K562 (cell line): ENCODE measurements around the gene DDX51. TPM values are rescaled to one million over a fixed set of nuclear protein-coding genes. Genes with fewer than 3 reads are reported as not detected.

ENCODE experiments used
- ATAC-seq: fragments of 200-7000 bp; cut with Tn5 transposase; 3 replicates; pipeline ENCODE4 v1.9.1; 2020; ENCODE audit warnings: moderate library complexity
- BruUV-seq: library from RNA; stranded (reverse); fragments of 400-500 nt; replicated peaks from 2 replicates; lab custom pipeline; 2021; lab: Mats Ljungman, UMichigan
- CTCF ChIA-PET: fragments of 300-600 bp; formaldehyde crosslinking; extraction: SDS; loops from one replicate; lab custom pipeline; 2021; ENCODE audit warnings: low intra/inter-chr PET ratio; lab: Yijun Ruan, JAX
- POLR2A ChIA-PET: fragments of 300-600, 350-650 bp; sonication (Branson Sonifier 250); formaldehyde crosslinking; extraction: SDS; loops from one replicate; lab custom pipeline; 2021; ENCODE audit warnings: antibody characterized with exemption, inconsistent platforms; lab: Yijun Ruan, JAX
- DNase-seq, 4 experiments: peaks; one replicate each; pipeline versions ENCODE4 v3.0.0 to v3.0.0-alpha.2; 2011 to 2018; ENCODE audit warnings: low spot score in 3 of 4, mixed read lengths in 3 of 4; ENCODE audit errors: extremely low read depth in 1 of 4
- FAIRE-seq: peaks from 2 replicates; lab custom pipeline; 2011; peaks lifted over from hg19 to GRCh38; lab: Jason Lieb, UNC
- H2AFZ ChIP-seq: 2 replicates; pipeline ENCODE4 v1.6.0; 2011; ENCODE audit warnings: low read depth, low read length, control low read depth, inconsistent platforms
- H3K27ac ChIP-seq: fragments of 200-600 bp; 3 replicates; pipeline ENCODE4 v1.8.0; 2011; ENCODE audit warnings: low read depth, mild to moderate bottlenecking, control low read depth, inconsistent platforms, low read length, moderate library complexity, mixed read lengths; ENCODE audit errors: extremely low read depth
- H3K27me3 ChIP-seq, 2 experiments: fragments of 300-600 bp in 1 of 2; 2 replicates in 1 of 2; 3 replicates in 1 of 2; pipeline versions ENCODE4 v1.6.0 to v1.8.0; 2011; ENCODE audit warnings: inconsistent platforms in 2 of 2, low read length in 2 of 2, mild to moderate bottlenecking in 1 of 2, mixed read lengths in 1 of 2, moderate library complexity in 1 of 2; ENCODE audit not compliant: control insufficient read depth in 2 of 2, insufficient read depth in 2 of 2
- H3K36me3 ChIP-seq: fragments of 300-600 bp; 3 replicates; pipeline ENCODE4 v1.8.0; 2011; ENCODE audit warnings: mild to moderate bottlenecking, low read length, inconsistent platforms; ENCODE audit not compliant: control insufficient read depth, insufficient read depth
- H3K4me1 ChIP-seq, 2 experiments: fragments of 200-600 bp in 1 of 2; replicated peaks in 1 of 2; 2 replicates in 1 of 2; 3 replicates in 1 of 2; pipeline versions ENCODE4 v1.5.1 to v1.8.0; 2011; ENCODE audit warnings: inconsistent platforms in 2 of 2, low read length in 2 of 2, mild to moderate bottlenecking in 1 of 2, mixed read lengths in 1 of 2, moderate library complexity in 1 of 2; ENCODE audit not compliant: control insufficient read depth in 2 of 2, insufficient read depth in 2 of 2
- H3K4me2 ChIP-seq: 2 replicates; pipeline ENCODE4 v1.6.1; 2011; ENCODE audit warnings: low read length, control low read depth, inconsistent platforms, mixed read lengths; ENCODE audit not compliant: insufficient read depth
- H3K4me3 ChIP-seq: fragments of 200-600 bp; sonication (generic), shearing (Covaris generic); 2 replicates; pipeline ENCODE4 v1.5.1; 2016; ENCODE audit warnings: control low read depth, inconsistent platforms
- H3K79me2 ChIP-seq: fragments of 200-600 bp; 3 replicates; pipeline ENCODE4 v1.8.0; 2011; ENCODE audit warnings: low read length, inconsistent platforms; ENCODE audit not compliant: control insufficient read depth, insufficient read depth
- H3K9ac ChIP-seq, 2 experiments: 2 replicates each; pipeline versions ENCODE4 v1.6.0 to v1.6.1; 2011; ENCODE audit warnings: low read depth in 2 of 2, low read length in 2 of 2, control low read depth in 1 of 2, inconsistent platforms in 1 of 2, mild to moderate bottlenecking in 1 of 2, mixed read lengths in 1 of 2; ENCODE audit not compliant: insufficient read depth in 1 of 2
- H3K9me1 ChIP-seq: one replicate; pipeline ENCODE4 v1.6.0; 2011; ENCODE audit warnings: inconsistent platforms, mild to moderate bottlenecking, low read length, moderate library complexity; ENCODE audit not compliant: control insufficient read depth, insufficient read depth
- H3K9me3 ChIP-seq: replicated peaks from 2 replicates; pipeline ENCODE4 v1.5.1; 2011; ENCODE audit warnings: low read depth, low read length, inconsistent platforms; ENCODE audit not compliant: control insufficient read depth, insufficient read depth
- H4K20me1 ChIP-seq: replicated peaks from 2 replicates; pipeline ENCODE4 v1.6.1; 2011; ENCODE audit warnings: low read length, inconsistent platforms, mixed read lengths; ENCODE audit not compliant: control insufficient read depth, insufficient read depth
- CREB1 ChIP-seq, 2 experiments: sonication (generic) in 1 of 2; formaldehyde crosslinking in 1 of 2; IDR thresholded peaks; 2 replicates each; pipeline versions ENCODE4 v1.6.1 to v1.8.0; 2012 to 2022; ENCODE audit warnings: inconsistent platforms in 1 of 2, mild to moderate bottlenecking in 1 of 2, missing genetic modification reagents in 1 of 2, moderate library complexity in 1 of 2
- FUS ChIP-seq: fragments of 200-400 bp; formaldehyde crosslinking; optimal IDR thresholded peaks from 2 replicates; pipeline ENCODE3; 2017; ENCODE audit warnings: low read depth, low read length
- GABPB1 ChIP-seq: sonication (generic); formaldehyde crosslinking; IDR thresholded peaks from 2 replicates; pipeline ENCODE4 v1.8.0; 2022; ENCODE audit warnings: mild to moderate bottlenecking, missing genetic modification reagents
- HNRNPK ChIP-seq: fragments of 200-400 bp; formaldehyde crosslinking; IDR thresholded peaks from one replicate; pipeline ENCODE4 v1.6.1; 2018; ENCODE audit warnings: mild to moderate bottlenecking, low read depth, low read length; ENCODE audit not compliant: poor library complexity, severe bottlenecking
- MEIS2 ChIP-seq: fragments of 450-650 bp; IDR thresholded peaks from 2 replicates; pipeline ENCODE4 v1.6.1; 2014; ENCODE audit warnings: mild to moderate bottlenecking; ENCODE audit not compliant: partially characterized antibody
- NEUROD1 ChIP-seq: fragments of 150-350 bp; IDR thresholded peaks from 2 replicates; pipeline ENCODE4 v1.6.1; 2014; ENCODE audit warnings: borderline replicate concordance, low read length, low read depth; ENCODE audit not compliant: partially characterized antibody
- NR3C1 ChIP-seq: sonication (generic); formaldehyde crosslinking; IDR thresholded peaks from 2 replicates; pipeline ENCODE4 v1.8.1; 2022; ENCODE audit warnings: missing genetic modification reagents
- PURB ChIP-seq: sonication (generic); formaldehyde crosslinking; IDR thresholded peaks from 2 replicates; pipeline ENCODE4 v1.9.0; 2021; ENCODE audit warnings: low read depth, mild to moderate bottlenecking, missing genetic modification reagents
- SRSF1 ChIP-seq: fragments of 200-400 bp; formaldehyde crosslinking; IDR thresholded peaks from 2 replicates; pipeline ENCODE4 v1.6.1; 2017; ENCODE audit warnings: mild to moderate bottlenecking, low read depth, low read length, moderate library complexity
- USF2 ChIP-seq: sonication (generic); formaldehyde crosslinking; IDR thresholded peaks from 2 replicates; pipeline ENCODE4 v1.5.0; 2020; ENCODE audit warnings: missing genetic modification reagents
- ZC3H8 ChIP-seq: fragments of 450-650 bp; IDR thresholded peaks from 2 replicates; pipeline ENCODE4 v1.6.1; 2017
- ZNF175 ChIP-seq: fragments of 200-800 bp; sonication (Bioruptor generic); IDR thresholded peaks from 2 replicates; pipeline ENCODE4 v1.6.1; 2016; ENCODE audit warnings: low read depth, mild to moderate bottlenecking, missing genetic modification characterization, missing compliant biosample characterization
- ZNF239 ChIP-seq: fragments of 250-450 bp; sonication (Bioruptor Pico); IDR thresholded peaks from 2 replicates; pipeline ENCODE4 v1.4.0; 2020; ENCODE audit warnings: mild to moderate bottlenecking
- ZNF561 ChIP-seq: fragments of 450-650 bp; formaldehyde crosslinking; conservative IDR thresholded peaks from 2 replicates; pipeline ENCODE4 v1.4.0; 2020; ENCODE audit warnings: mild to moderate bottlenecking, moderate library complexity
- ZNF75A ChIP-seq: fragments of 450-650 bp; formaldehyde crosslinking; IDR thresholded peaks from 2 replicates; pipeline ENCODE4 v1.4.0; 2020; ENCODE audit warnings: mild to moderate bottlenecking
- ZNF77 ChIP-seq: fragments of 250-450 bp; sonication (Bioruptor Pico); IDR thresholded peaks from 2 replicates; pipeline ENCODE4 v1.5.0; 2020
- WGBS: fragments of 100-300 bp; shearing (Covaris generic); methylation state at CpG from one replicate; pipeline ENCODE4 v1.1.6; 2016; ENCODE audit warnings: low coverage, mixed read lengths; ENCODE audit not compliant: insufficient coverage; ENCODE audit errors: missing lambda C conversion rate; 5-methylcytosine and 5-hydroxymethylcytosine counted together
- in situ Hi-C: fragments of 300-500 bp; cut with MboI; formaldehyde crosslinking; loops from 4 replicates; pipeline ENCODE4 v1.15.0; 2018; ENCODE audit warnings: inconsistent platforms, mixed read lengths
- intact Hi-C: fragments of 100-400 bp; cut with micrococcal nuclease; formaldehyde crosslinking; loops from 2 replicates; pipeline ENCODE4 v1.14.2; 2022
- polyA plus RNA-seq, 8 experiments: library from polyadenylated mRNA; depleted of rRNA in 4 of 8; stranded (reverse) in 5 of 8; unstranded in 3 of 8; fragments of >200 nt; fragmentation: Nextera tagmentation in 2 of 8; fragmentation: Illumina TruSeq in 1 of 8; extraction: Ambion mirVana in 2 of 8; extraction: Trizol in 1 of 8; gene quantifications; 2 replicates each; pipeline versions ENCODE4 v1.2.1 to v1.2.3, GENCODE V29; 2011 to 2014; ENCODE audit warnings: inconsistent platforms in 1 of 8, missing spikeins in 1 of 8
- total RNA-seq, 7 experiments: library from RNA; depleted of rRNA in 6 of 7; stranded (reverse); fragments of >200 nt in 6 of 7; fragmentation: Illumina TruSeq in 2 of 7; extraction: Trizol in 2 of 7; gene quantifications; 2 replicates each; pipeline versions ENCODE4 v1.2.1 to v1.2.3, GENCODE V29; 2011 to 2021; ENCODE audit warnings: low replicate concordance in 1 of 7
- TF ChIP-seq, protein P1 (sequence below): sonication (generic); formaldehyde crosslinking; IDR thresholded peaks from 2 replicates; pipeline ENCODE4 v1.8.0; 2022; ENCODE audit warnings: missing genetic modification reagents, mild to moderate bottlenecking, moderate library complexity, borderline replicate concordance

DDX51 gene
- total and polyA plus RNA-seq, 9 of the 15 experiments (the other 6 are each of a cell fraction or from before 2014, with no cell fraction given) = 1.1 to 35.9 (median 12.4) TPM

- peak; percentile 14; the same call in 1 of the 2 replicates for TF ChIP-seq USF2
- TF ChIP-seq ZNF75A (CRISPR knock-in tag) = no peak
- TF ChIP-seq ZNF175 (CRISPR knock-in tag) = no peak
- TF ChIP-seq, protein P1, sequence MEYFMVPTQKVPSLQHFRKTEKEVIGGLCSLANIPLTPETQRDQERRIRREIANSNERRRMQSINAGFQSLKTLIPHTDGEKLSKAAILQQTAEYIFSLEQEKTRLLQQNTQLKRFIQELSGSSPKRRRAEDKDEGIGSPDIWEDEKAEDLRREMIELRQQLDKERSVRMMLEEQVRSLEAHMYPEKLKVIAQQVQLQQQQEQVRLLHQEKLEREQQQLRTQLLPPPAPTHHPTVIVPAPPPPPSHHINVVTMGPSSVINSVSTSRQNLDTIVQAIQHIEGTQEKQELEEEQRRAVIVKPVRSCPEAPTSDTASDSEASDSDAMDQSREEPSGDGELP (CRISPR knock-in tag) = 0 out of 2 replicates have a peak, but pooled peaks have one; percentile 11
- no peak for TF ChIP-seq FUS
These were observed 30.1 kb upstream of the DDX51 start (continued) for GRCh38 chr12:132174015-132174838.

GRCh38 chr12:132173135-132174014 is 29.3 kb upstream of the DDX51 start:
- BruUV-seq = no TSS peak
- Histone ChIP-seq H3K4me1 (peaks cover 3 to 65% of the 10 kb centered on the region in 2 experiments; a peak in 3 of 5 replicates), H3K9ac (no peak overlapping the region), H4K20me1 (peaks cover 10% of the 10 kb centered on the region), H3K79me2 (no peaks in the 10 kb centered on the region), H3K4me2 (no peak overlapping the region), H3K36me3 (no peaks in the 10 kb centered on the region), H3K27me3 (peaks cover 56 to 80% of the 10 kb centered on the region in 2 experiments), H3K9me3 (no peaks in the 10 kb centered on the region), H2AFZ (no peak overlapping the region), H3K4me3 (no peak overlapping the region), H3K27ac (no peak overlapping the region), H3K9me1 (no peaks in the 10 kb centered on the region)
- ChIA-PET CTCF (no interaction called here), POLR2A (no interaction called here)
- DNase-seq (no peak), ATAC-seq (no peak), FAIRE-seq (no peak)
- in situ Hi-C loops (no loop called here), intact Hi-C loops (no loop called here)
- 2% methylated on average over 21 of the region's 35 CpGs for WGBS
- TF ChIP-seq SRSF1 (no peak), ZNF561 (CRISPR knock-in tag) (no peak), ZC3H8 (no peak), MEIS2 (no peak), NR3C1 (CRISPR knock-in tag) (no peak), ZNF239 (CRISPR knock-in tag) (no peak), ZNF77 (CRISPR knock-in tag) (no peak), NEUROD1 (no peak), HNRNPK (no peak), CREB1 (IDR thresholded peaks at IDR 0.05) (no peak), CREB1 (CRISPR knock-in tag; IDR thresholded peaks at IDR 0.05) (no peak), GABPB1 (no peak), PURB (CRISPR knock-in tag) (no peak)
